VCaP (cell line): ENCODE results near the gene FYN.

ENCODE experiments used
- H3K27ac ChIP-seq: fragments of 450-650 bp; 2 replicates; pipeline ENCODE4 v1.5.1; 2017
- CTCF ChIP-seq: fragments of 450-650 bp; conservative IDR thresholded peaks from 2 replicates; pipeline ENCODE4 v1.5.1; 2017; ENCODE audit warnings: mild to moderate bottlenecking, moderate library complexity

FYN gene

DNA sequence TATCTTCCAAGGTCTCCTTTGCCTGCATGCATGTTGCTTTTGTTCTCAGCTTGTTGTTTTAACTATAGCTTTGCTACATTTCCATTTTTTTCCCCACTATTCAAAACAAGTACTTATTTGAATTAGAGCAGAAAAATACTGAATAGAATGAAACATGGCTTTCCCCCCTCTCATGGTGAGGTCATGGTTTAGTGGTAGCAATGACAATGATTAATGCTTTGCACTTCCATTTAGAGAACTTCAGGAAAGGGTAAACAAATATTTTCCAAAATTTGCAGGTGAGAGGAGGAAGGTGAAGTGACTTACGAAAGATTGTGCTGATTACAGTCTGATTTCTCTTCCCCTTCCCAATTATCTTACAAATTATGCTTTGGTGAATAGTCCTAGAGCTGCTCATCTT is 219.8 kb downstream of the FYN start:
- H3K27ac ChIP-seq, result peak overlapping the region; percentile 36
- no peak for TF ChIP-seq CTCF

- no peak overlapping the region for H3K27ac ChIP-seq
- no peak for TF ChIP-seq CTCF
These were observed 221.1 kb downstream of the FYN start for GRCh38 chr6:111652156-111652555.

DNA sequence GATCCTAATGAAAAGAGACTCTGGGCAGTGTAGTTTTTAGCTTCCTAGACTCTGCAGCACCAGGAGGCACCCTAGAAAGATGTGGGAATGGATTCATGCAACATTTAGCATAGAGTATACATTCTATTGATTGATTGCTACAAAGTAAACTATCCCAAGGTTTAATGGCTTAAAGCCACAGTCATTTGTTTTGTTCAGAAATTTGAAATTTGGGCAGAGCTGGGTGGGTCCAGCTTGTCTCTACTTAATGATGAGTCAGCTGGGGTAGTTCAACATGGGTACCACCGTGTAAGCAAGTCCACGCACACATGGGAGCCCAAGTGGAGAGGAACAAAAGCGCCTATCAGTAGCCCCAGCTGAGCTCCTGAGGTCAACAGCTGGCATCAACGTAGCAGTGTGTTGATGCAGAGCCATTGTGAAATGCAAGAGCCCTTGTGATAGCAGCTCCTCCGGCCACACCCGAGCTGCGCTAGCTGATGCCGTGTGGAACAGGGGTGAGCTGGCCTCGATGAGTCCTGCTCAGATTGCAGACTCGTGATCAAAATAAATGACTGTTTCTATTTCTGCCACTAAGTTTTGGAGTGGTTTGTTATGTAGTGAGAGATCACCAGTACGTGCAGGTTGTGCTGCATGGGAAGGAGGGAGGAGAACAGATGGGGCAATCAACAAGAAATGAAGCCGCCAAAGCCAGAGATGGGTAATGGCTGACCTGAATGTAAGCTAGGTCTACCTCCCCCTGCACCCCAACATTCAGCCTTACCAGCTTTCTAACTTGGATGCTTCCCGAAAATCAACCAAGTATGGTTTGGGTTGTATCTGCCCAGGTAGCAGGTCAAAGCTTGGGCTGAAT is 221.8 kb downstream of the FYN start:
- TF ChIP-seq CTCF, result no peak
- H3K27ac ChIP-seq, result no peak overlapping the region

GRCh38 chr6:111650049-111650448 is 223.2 kb downstream of the FYN start:
- H3K27ac ChIP-seq, result no peak overlapping the region
- TF ChIP-seq CTCF, result no peak

- no peak for TF ChIP-seq CTCF
- H3K27ac ChIP-seq, result no peak overlapping the region
These were observed 225.2 kb downstream of the FYN start for GRCh38 chr6:111648100-111648499.

GRCh38 chr6:111646942-111647341 is 226.3 kb downstream of the FYN start:
- no peak overlapping the region for H3K27ac ChIP-seq
- no peak for TF ChIP-seq CTCF

- no peak overlapping the region for H3K27ac ChIP-seq
- TF ChIP-seq CTCF, result no peak
These were observed 227.2 kb downstream of the FYN start for GRCh38 chr6:111646034-111646433.
